MM.1S (cell line): Measurements from ENCODE around the gene BMPR1A.

Experiments used
- CTCF ChIP-seq: fragments of 300-600 bp; sonication (generic); IDR thresholded peaks from 2 replicates; pipeline ENCODE4 v1.5.1; 2016; ENCODE audit warnings: antibody characterized with exemption, low read length, mixed read lengths
- EZH2 ChIP-seq: fragments of 300-600 bp; sonication (generic); optimal IDR thresholded peaks from 2 replicates; pipeline ENCODE3; 2017; ENCODE audit warnings: low read depth, mild to moderate bottlenecking, antibody characterized with exemption, low read length, mixed read lengths
- EZH2phosphoT487 ChIP-seq: fragments of 300-600 bp; sonication (generic); IDR thresholded peaks from 2 replicates; pipeline ENCODE4 v1.6.1; 2018; ENCODE audit warnings: antibody characterized with exemption, low read length

DNA sequence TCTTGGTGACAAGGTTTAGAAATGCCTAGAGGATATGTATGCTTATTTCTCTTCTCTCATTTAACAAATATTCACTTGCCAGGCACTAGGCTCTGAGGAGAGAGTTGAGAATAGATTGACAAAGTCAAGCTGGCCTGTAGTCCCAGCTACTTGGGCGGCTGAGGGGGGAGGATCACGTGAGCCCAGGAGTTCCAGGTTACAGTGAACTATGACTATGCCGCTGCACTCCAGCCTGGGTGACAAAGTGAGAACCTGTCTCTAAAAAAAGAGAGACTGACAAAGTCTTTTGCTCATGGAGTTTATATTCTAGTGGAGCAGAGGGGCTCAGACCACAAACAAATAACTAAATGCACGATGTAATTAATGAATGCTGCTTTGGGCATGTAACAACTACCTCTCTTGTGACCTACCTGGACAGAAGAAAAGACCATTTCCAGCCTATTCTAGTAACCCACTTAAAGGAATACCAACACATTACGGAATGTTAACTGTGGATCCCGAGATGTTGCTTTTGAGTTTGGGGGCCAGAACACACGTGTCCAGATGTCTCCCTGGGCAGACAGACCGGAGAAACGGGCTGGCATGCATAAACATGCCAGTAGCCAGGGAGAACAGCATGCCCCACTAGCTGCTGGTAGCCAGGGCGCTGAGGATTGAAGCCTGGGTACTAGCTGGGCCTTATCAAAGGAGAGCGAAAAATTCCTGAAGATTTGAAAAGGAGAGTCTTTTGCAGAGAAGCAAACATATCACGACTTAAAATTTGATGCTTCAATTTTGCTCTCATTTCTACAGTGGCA, 2.6 kb upstream of the BMPR1A start:
- TF ChIP-seq EZH2 (no peak), CTCF (no peak), EZH2phosphoT487 (no peak)
